ENCODE measurements around the gene PTPRK. TPM values are rescaled to one million over a fixed set of nuclear protein-coding genes. Genes with fewer than 3 reads are reported as not detected.

PTPRK gene
- total RNA-seq, 1 experiment from 2014 or later = 89.3 TPM

DNA sequence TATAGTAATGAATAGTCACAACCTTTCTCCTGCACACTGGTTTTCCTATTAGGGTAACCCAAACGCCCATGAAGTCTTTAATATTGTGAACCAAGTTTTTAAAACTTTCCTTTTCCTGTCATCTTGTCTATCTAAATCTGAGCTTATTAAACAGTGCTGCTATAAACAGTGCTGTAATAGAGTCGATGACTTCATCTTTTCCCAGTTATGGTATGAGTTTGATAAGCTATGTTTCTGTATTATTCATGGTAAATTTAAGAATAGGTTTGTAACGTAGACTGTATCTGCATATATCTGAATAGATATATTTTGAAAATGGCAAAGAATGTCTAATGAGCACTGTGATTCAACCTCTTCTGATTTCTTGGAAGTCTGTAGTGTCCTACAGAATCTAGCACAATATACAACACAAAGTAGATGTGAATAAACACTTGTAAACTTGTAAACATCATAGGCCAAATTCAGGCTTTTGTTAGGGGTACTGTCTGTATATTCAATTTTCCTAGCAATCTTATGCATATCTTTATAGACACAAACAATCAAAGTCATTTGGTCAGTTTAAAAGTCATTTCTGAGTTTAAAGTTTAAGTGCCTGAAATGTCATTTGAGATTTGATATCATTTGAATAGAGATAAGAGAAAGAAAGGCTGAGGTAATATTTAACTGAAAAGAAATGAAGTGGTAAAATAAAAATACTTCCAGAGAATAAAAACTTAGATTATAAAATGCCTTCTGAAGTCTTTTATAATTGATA lies 155.5 kb downstream of the PTPRK start:
- Histone ChIP-seq H2AFZ (no peak overlapping the region), H3K27ac (no peak overlapping the region), H3F3A (ENCODE audit: insufficient read depth, low read depth) (no peaks in the 10 kb centered on the region), H3K9me2 (ENCODE audit: insufficient read depth) (no peaks in the 10 kb centered on the region; the same call in 1 of the 2 replicates), H4K20me1 (ENCODE audit: insufficient read depth) (no peaks in the 10 kb centered on the region; the same call in 1 of the 2 replicates), H3K27me3 (ENCODE audit: insufficient read depth, low read depth) (no peaks in the 10 kb centered on the region), H3K4me3 (no peak overlapping the region), H3K36me3 (ENCODE audit: low read depth) (no peaks in the 10 kb centered on the region; the same call in 1 of the 2 replicates), H3K4me2 (no peak overlapping the region), H3K4me1 (replicated peaks; ENCODE audit: insufficient read depth) (peaks cover 13% of the 10 kb centered on the region; the same call in 1 of the 2 replicates), H3K9me3 (ENCODE audit: insufficient read depth, low read depth) (no peaks in the 10 kb centered on the region), H3K79me2 (ENCODE audit: low read depth) (peaks cover 18% of the 10 kb centered on the region)
- no peak for DNase-seq
- POLR2A ChIA-PET (ENCODE audit: unreplicated experiment) = interaction anchor here (0.7 kb wide), 1 partner anchor 506 kb away, joined by 3 read pairs; no protein-coding TSS in a partner anchor
- CTCF ChIA-PET = no interaction called here
- no TSS peak for BruUV-seq (replicated peaks)
- no peak for TF ChIP-seq EZH2 (IDR thresholded peaks at IDR 0.05; ENCODE audit: low read depth)
- TF ChIP-seq, protein P1, sequence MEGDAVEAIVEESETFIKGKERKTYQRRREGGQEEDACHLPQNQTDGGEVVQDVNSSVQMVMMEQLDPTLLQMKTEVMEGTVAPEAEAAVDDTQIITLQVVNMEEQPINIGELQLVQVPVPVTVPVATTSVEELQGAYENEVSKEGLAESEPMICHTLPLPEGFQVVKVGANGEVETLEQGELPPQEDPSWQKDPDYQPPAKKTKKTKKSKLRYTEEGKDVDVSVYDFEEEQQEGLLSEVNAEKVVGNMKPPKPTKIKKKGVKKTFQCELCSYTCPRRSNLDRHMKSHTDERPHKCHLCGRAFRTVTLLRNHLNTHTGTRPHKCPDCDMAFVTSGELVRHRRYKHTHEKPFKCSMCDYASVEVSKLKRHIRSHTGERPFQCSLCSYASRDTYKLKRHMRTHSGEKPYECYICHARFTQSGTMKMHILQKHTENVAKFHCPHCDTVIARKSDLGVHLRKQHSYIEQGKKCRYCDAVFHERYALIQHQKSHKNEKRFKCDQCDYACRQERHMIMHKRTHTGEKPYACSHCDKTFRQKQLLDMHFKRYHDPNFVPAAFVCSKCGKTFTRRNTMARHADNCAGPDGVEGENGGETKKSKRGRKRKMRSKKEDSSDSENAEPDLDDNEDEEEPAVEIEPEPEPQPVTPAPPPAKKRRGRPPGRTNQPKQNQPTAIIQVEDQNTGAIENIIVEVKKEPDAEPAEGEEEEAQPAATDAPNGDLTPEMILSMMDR (conservative IDR thresholded peaks at IDR 0.05) = no peak
- intact Hi-C loops (cut with micrococcal nuclease; ENCODE audit: unreplicated experiment) = loop anchor here (10.0 kb wide), 1 partner anchor 360 kb away; no protein-coding TSS in a partner anchor

DNA sequence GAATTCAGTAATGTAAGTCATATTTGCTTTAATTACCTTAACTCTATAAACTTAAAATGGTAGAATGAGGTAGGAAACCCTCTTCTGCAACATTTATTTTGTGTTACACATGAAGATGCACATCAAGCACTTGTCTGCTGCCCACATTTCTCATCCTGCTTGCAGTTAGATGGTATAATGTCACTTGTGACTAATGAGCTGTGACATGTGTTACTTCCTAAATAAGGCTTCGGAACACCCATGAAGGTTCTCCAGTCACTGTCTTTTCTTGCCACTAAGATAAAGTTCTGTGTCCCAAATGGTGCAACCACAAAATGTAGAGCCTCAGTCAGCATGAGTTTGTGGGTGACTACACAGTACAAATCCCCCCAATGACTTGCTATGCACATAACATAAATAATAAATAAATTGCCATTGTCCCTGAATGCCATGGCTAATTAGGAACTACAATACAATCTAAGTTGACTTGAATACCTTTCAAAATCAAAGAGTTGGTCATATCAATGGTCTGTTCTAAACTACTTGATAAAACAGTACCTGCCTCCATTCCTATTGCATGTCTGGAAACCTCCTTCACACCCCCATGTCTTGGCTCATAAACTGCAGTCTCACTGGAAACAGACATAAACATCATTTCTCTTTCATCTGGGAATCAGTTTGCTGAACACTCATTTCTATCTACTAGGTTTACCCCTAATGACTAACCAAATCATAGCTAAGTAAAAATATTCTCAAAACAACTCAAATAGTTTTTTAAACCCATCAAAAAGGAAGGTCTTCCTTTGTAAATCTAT lies 157.2 kb downstream of the PTPRK start:
- Histone ChIP-seq H2AFZ (no peak overlapping the region), H3K9me3 (ENCODE audit: insufficient read depth, low read depth) (no peaks in the 10 kb centered on the region), H3K27me3 (ENCODE audit: insufficient read depth, low read depth) (no peaks in the 10 kb centered on the region), H3K4me1 (replicated peaks; ENCODE audit: insufficient read depth) (peaks cover 9% of the 10 kb centered on the region; the same call in 1 of the 2 replicates), H3K9me2 (ENCODE audit: insufficient read depth) (no peaks in the 10 kb centered on the region; the same call in 1 of the 2 replicates), H3F3A (ENCODE audit: insufficient read depth, low read depth) (no peaks in the 10 kb centered on the region), H4K20me1 (ENCODE audit: insufficient read depth) (no peaks in the 10 kb centered on the region; the same call in 1 of the 2 replicates), H3K4me2 (no peak overlapping the region), H3K36me3 (ENCODE audit: low read depth) (no peaks in the 10 kb centered on the region; the same call in 1 of the 2 replicates), H3K79me2 (ENCODE audit: low read depth) (peaks cover 19% of the 10 kb centered on the region), H3K27ac (no peak overlapping the region), H3K4me3 (no peak overlapping the region)
- ChIA-PET POLR2A (ENCODE audit: unreplicated experiment) (interaction anchor here (0.5 kb wide), 1 partner anchor 157 kb away, joined by 5 read pairs; the partner anchor contains the start of gene PTPRK), CTCF (no interaction called here)
- intact Hi-C loops (cut with micrococcal nuclease; ENCODE audit: unreplicated experiment) = loop anchor here (10.0 kb wide), 1 partner anchor 362 kb away; no protein-coding TSS in a partner anchor
- BruUV-seq (replicated peaks) = no TSS peak
- DNase-seq = no peak
- no peak for TF ChIP-seq EZH2 (IDR thresholded peaks at IDR 0.05; ENCODE audit: low read depth)
- TF ChIP-seq, protein P1 (conservative IDR thresholded peaks at IDR 0.05) = no peak

DNA sequence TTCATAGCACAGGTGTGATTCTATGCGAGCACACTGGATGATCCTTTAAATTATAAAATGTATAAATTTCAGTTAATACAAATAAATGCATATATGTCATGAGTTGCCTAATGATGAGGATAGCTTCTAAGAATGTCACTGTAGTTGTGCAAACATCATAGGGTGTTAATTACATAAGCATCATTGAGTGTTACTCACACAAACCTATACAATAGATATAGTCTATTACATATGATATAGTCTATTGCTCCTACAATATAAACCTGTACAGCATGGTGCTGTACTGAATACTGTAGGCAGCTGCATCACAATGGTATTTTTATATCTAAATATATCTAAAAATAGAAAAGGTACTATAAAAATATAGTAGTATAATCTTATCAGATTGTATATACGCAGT lies 159.0 kb downstream of the PTPRK start:
- POLR2A ChIA-PET (ENCODE audit: unreplicated experiment) = no interaction called here
- no peak overlapping the region for H2AFZ ChIP-seq
- H3F3A ChIP-seq (ENCODE audit: insufficient read depth, low read depth) = no peaks in the 10 kb centered on the region
- H3K4me2 ChIP-seq = no peak overlapping the region
- H3K9me3 ChIP-seq (ENCODE audit: insufficient read depth, low read depth) = no peaks in the 10 kb centered on the region
- peaks cover 12% of the 10 kb centered on the region; the same call in 1 of the 2 replicates for H3K79me2 ChIP-seq (ENCODE audit: low read depth)
- BruUV-seq (replicated peaks) = no TSS peak
- TF ChIP-seq, protein P1 (conservative IDR thresholded peaks at IDR 0.05) = no peak
- no peak for TF ChIP-seq EZH2 (IDR thresholded peaks at IDR 0.05; ENCODE audit: low read depth)
- no peaks in the 10 kb centered on the region for H3K4me1 ChIP-seq (replicated peaks; ENCODE audit: insufficient read depth)
- H3K9me2 ChIP-seq (ENCODE audit: insufficient read depth) = no peaks in the 10 kb centered on the region; the same call in 1 of the 2 replicates
- CTCF ChIA-PET = no interaction called here
- no peak overlapping the region for H3K27ac ChIP-seq
- H4K20me1 ChIP-seq (ENCODE audit: insufficient read depth) = no peaks in the 10 kb centered on the region
- H3K4me3 ChIP-seq = no peak overlapping the region
- H3K36me3 ChIP-seq (ENCODE audit: low read depth) = no peaks in the 10 kb centered on the region; the same call in 1 of the 2 replicates
- intact Hi-C loops (cut with micrococcal nuclease; ENCODE audit: unreplicated experiment) = loop anchor here (10.0 kb wide), 1 partner anchor 363 kb away; no protein-coding TSS in a partner anchor
- H3K27me3 ChIP-seq (ENCODE audit: insufficient read depth, low read depth) = no peaks in the 10 kb centered on the region
- DNase-seq = no peak
